NCI-H2196 (cell line): ENCODE results near the gene UTP18.
"Not testable (repeated sequence)": the region's sequence is repeated elsewhere in the genome, so short reads cannot be mapped to it uniquely, and the experiment has no call there.

Experiments used
- DNase-seq: peaks from one replicate; lab custom pipeline; 2025; ENCODE audit not compliant: unreplicated experiment; lab: John Stamatoyannopoulos, UW

UTP18 gene

GRCh38 chr17:51330861-51331503, 70.6 kb downstream of the UTP18 start:
- not testable (repeated sequence) for DNase-seq

- no peak for DNase-seq
Observed at GRCh38 chr17:51335006-51335590, 74.8 kb downstream of the UTP18 start.

- no peak for DNase-seq
Observed at GRCh38 chr17:51335883-51336822, 75.8 kb downstream of the UTP18 start.

GRCh38 chr17:51341457-51341856, 81.1 kb downstream of the UTP18 start:
- no peak for DNase-seq

- DNase-seq: no peak
Observed at GRCh38 chr17:51342257-51342656, 81.9 kb downstream of the UTP18 start.

GRCh38 chr17:51344532-51344931, 84.2 kb downstream of the UTP18 start:
- DNase-seq: no peak

GRCh38 chr17:51346218-51346982, 86.1 kb downstream of the UTP18 start:
- no peak for DNase-seq
